Mammary epithelial cell (primary cell): ENCODE data around the gene JAG1.

Experiments used
- EZH2 ChIP-seq: IDR thresholded peaks from 2 replicates; pipeline ENCODE4 v1.6.1; 2012; ENCODE audit warnings: low read length, inconsistent platforms, borderline replicate concordance
- TF ChIP-seq, protein P1 (sequence below), 2 donors: IDR thresholded peaks in 1 of 2; conservative IDR thresholded peaks in 1 of 2; 2 replicates each; pipeline ENCODE4 v1.5.1; 2011 to 2012; ENCODE audit warnings: inconsistent platforms in 2 of 2, low read length in 2 of 2, mild to moderate bottlenecking in 2 of 2, control low read depth in 1 of 2, low read depth in 1 of 2; ENCODE audit not compliant: insufficient read depth in 1 of 2; ENCODE audit errors: extremely low read depth in 1 of 2

DNA sequence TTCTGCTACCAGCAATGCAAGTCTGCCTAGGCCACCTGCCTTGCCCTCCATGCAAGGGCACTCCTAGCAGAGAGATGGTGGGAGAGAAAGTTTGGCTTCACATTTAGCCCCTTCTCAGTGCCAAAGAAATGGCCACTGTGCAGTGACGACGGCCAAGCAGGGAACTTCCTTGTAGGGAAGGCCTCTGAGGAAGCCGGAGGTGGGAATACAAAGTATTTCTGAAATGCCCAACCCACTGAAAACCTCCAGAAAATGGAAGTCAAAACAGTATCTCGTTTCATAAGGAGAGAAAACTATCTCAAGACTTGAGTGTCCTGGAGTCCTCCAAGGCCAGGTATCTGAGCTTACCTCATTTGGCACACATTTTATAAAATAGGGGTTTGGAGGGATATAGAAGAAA, 42.7 kb downstream of the JAG1 start:
- TF ChIP-seq, protein P1, sequence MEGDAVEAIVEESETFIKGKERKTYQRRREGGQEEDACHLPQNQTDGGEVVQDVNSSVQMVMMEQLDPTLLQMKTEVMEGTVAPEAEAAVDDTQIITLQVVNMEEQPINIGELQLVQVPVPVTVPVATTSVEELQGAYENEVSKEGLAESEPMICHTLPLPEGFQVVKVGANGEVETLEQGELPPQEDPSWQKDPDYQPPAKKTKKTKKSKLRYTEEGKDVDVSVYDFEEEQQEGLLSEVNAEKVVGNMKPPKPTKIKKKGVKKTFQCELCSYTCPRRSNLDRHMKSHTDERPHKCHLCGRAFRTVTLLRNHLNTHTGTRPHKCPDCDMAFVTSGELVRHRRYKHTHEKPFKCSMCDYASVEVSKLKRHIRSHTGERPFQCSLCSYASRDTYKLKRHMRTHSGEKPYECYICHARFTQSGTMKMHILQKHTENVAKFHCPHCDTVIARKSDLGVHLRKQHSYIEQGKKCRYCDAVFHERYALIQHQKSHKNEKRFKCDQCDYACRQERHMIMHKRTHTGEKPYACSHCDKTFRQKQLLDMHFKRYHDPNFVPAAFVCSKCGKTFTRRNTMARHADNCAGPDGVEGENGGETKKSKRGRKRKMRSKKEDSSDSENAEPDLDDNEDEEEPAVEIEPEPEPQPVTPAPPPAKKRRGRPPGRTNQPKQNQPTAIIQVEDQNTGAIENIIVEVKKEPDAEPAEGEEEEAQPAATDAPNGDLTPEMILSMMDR (conservative IDR thresholded peaks at IDR 0.05 in 1 of 2, IDR thresholded peaks at IDR 0.05 in 1 of 2; ENCODE audit: extremely low read depth in 1 of 2, insufficient read depth in 1 of 2, low read depth in 1 of 2, low read length in 2 of 2) = no peak
- no peak for TF ChIP-seq EZH2
